ENCODE results near the gene VAT1.

DNA sequence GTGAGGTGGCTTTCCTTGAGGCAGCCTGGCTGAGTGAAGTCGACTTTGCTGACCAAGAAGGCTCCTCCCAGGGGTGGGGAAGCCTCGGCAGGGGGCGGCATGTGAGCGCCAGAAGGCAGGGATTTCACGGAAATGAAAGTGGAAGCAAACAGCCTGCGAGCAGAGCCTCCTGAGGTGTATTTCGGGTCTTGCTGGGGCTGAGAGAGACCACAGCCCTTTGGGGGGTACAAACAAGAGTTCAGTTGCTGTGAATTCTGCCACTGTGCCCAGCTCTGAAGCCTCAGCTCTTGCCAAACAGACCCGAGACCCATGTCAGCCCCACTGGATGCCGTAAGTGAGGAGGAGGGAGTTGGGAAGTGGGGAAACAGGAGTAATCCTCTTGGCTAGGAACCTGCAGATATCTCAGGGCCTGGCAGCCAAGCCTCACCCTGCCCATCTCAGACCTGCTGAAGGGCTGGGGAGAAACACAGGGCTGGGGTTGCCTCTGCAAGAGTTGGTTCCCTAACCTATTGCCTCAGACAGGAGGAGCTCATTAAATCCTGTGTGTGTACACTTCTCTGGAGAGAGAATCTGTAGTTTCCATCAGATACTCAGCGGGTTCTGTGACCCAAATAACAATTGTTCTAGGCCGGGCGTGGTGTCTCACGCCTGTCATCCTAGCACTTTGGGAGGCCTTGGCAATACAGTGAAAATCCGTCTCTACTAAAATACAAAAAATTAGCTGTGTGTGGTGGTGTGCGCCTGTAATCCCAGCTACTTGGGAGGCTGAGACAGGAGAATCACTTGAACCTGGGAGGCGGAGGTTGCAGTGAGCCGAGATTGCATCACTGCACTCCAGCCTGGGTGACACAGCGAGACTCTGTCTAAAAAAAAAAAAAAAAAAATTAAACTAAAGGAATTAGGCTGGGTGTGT lies 15.3 kb downstream of the VAT1 start, which contains the start of gene IFI35:
- TF ChIP-seq EP300 (IDR thresholded peaks at IDR 0.05) = peak in 1 of 2 donors; percentile 85
- TF ChIP-seq, protein P1, sequence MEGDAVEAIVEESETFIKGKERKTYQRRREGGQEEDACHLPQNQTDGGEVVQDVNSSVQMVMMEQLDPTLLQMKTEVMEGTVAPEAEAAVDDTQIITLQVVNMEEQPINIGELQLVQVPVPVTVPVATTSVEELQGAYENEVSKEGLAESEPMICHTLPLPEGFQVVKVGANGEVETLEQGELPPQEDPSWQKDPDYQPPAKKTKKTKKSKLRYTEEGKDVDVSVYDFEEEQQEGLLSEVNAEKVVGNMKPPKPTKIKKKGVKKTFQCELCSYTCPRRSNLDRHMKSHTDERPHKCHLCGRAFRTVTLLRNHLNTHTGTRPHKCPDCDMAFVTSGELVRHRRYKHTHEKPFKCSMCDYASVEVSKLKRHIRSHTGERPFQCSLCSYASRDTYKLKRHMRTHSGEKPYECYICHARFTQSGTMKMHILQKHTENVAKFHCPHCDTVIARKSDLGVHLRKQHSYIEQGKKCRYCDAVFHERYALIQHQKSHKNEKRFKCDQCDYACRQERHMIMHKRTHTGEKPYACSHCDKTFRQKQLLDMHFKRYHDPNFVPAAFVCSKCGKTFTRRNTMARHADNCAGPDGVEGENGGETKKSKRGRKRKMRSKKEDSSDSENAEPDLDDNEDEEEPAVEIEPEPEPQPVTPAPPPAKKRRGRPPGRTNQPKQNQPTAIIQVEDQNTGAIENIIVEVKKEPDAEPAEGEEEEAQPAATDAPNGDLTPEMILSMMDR (IDR thresholded peaks at IDR 0.05) = peak; percentile 18 to 62 (median 41)

Data from tibial nerve (tissue), 4 donors.